Measurements from ENCODE around the gene SNX14.

The SNX14 gene

GRCh38 chr6:85482206-85482904, 111.3 kb downstream of the SNX14 start:
- peaks cover 0 to 6% of the 10 kb centered on the region in 2 donors for H3K36me3 ChIP-seq (ENCODE audit: control insufficient read depth in 2 of 2, insufficient read depth in 2 of 2, low read length in 2 of 2)
- H3K27ac ChIP-seq (ENCODE audit: low read length): peak overlapping the region; percentile 31
- no peaks in the 10 kb centered on the region for H3K9me3 ChIP-seq (ENCODE audit: control insufficient read depth in 2 of 2, low read length in 2 of 2)
- peak overlapping the region; percentile 15 to 54 for H3K4me3 ChIP-seq (ENCODE audit: low read length in 2 of 2)
- H3K4me1 ChIP-seq (ENCODE audit: control insufficient read depth, insufficient read depth, low read length): peaks cover 8% of the 10 kb centered on the region
- H3K27me3 ChIP-seq (ENCODE audit: control insufficient read depth in 1 of 2, insufficient read depth in 2 of 2, low read length in 2 of 2): no peaks in the 10 kb centered on the region
- H3K9ac ChIP-seq (ENCODE audit: low read length in 2 of 2): peak overlapping the region in 1 of 2 donors; percentile 21

GRCh38 chr6:85479208-85479607, 114.5 kb downstream of the SNX14 start:
- Histone ChIP-seq H3K4me1 (ENCODE audit: control insufficient read depth, insufficient read depth, low read length) (peaks cover 8% of the 10 kb centered on the region), H3K9me3 (ENCODE audit: control insufficient read depth in 2 of 2, low read length in 2 of 2) (peaks cover 0 to 4% of the 10 kb centered on the region in 2 donors), H3K9ac (ENCODE audit: low read length in 2 of 2) (no peak overlapping the region), H3K27me3 (ENCODE audit: control insufficient read depth in 1 of 2, insufficient read depth in 2 of 2, low read length in 2 of 2) (no peaks in the 10 kb centered on the region), H3K27ac (ENCODE audit: low read length) (no peak overlapping the region), H3K36me3 (ENCODE audit: control insufficient read depth in 2 of 2, insufficient read depth in 2 of 2, low read length in 2 of 2) (peaks cover 4 to 7% of the 10 kb centered on the region in 2 donors), H3K4me3 (ENCODE audit: low read length in 2 of 2) (no peak overlapping the region)

- Histone ChIP-seq H3K27ac (ENCODE audit: low read length) (no peak overlapping the region), H3K36me3 (ENCODE audit: control insufficient read depth in 2 of 2, insufficient read depth in 2 of 2, low read length in 2 of 2) (peaks cover 6 to 7% of the 10 kb centered on the region in 2 donors), H3K4me3 (ENCODE audit: low read length in 2 of 2) (no peak overlapping the region), H3K27me3 (ENCODE audit: control insufficient read depth in 1 of 2, insufficient read depth in 2 of 2, low read length in 2 of 2) (no peaks in the 10 kb centered on the region), H3K4me1 (ENCODE audit: control insufficient read depth, insufficient read depth, low read length) (peaks cover 2% of the 10 kb centered on the region), H3K9me3 (ENCODE audit: control insufficient read depth in 2 of 2, low read length in 2 of 2) (peaks cover 0 to 4% of the 10 kb centered on the region in 2 donors), H3K9ac (ENCODE audit: low read length in 2 of 2) (no peak overlapping the region)
Observed at GRCh38 chr6:85476532-85476931, 117.1 kb downstream of the SNX14 start.

GRCh38 chr6:85473748-85474147, 119.9 kb downstream of the SNX14 start:
- no peak overlapping the region for H3K27ac ChIP-seq (ENCODE audit: low read length)
- H3K9me3 ChIP-seq (ENCODE audit: control insufficient read depth in 2 of 2, low read length in 2 of 2): peaks cover 0 to 4% of the 10 kb centered on the region in 2 donors
- H3K27me3 ChIP-seq (ENCODE audit: control insufficient read depth in 1 of 2, insufficient read depth in 2 of 2, low read length in 2 of 2): no peaks in the 10 kb centered on the region
- peaks cover 2% of the 10 kb centered on the region for H3K4me1 ChIP-seq (ENCODE audit: control insufficient read depth, insufficient read depth, low read length)
- H3K9ac ChIP-seq (ENCODE audit: low read length in 2 of 2): no peak overlapping the region
- peaks cover 2 to 7% of the 10 kb centered on the region in 2 donors for H3K36me3 ChIP-seq (ENCODE audit: control insufficient read depth in 2 of 2, insufficient read depth in 2 of 2, low read length in 2 of 2)
- H3K4me3 ChIP-seq (ENCODE audit: low read length in 2 of 2): no peak overlapping the region

GRCh38 chr6:85472744-85473143, 120.9 kb downstream of the SNX14 start:
- no peak overlapping the region for H3K9ac ChIP-seq (ENCODE audit: low read length in 2 of 2)

GRCh38 chr6:85470023-85470410, 123.6 kb downstream of the SNX14 start:
- Histone ChIP-seq H3K27ac (ENCODE audit: low read length) (no peak overlapping the region), H3K9ac (ENCODE audit: low read length in 2 of 2) (no peak overlapping the region), H3K9me3 (ENCODE audit: control insufficient read depth in 2 of 2, low read length in 2 of 2) (no peaks in the 10 kb centered on the region), H3K4me1 (ENCODE audit: control insufficient read depth, insufficient read depth, low read length) (peaks cover 2% of the 10 kb centered on the region), H3K36me3 (ENCODE audit: control insufficient read depth in 2 of 2, insufficient read depth in 2 of 2, low read length in 2 of 2) (peaks cover 0 to 6% of the 10 kb centered on the region in 2 donors), H3K4me3 (ENCODE audit: low read length in 2 of 2) (no peak overlapping the region), H3K27me3 (ENCODE audit: control insufficient read depth in 1 of 2, insufficient read depth in 2 of 2, low read length in 2 of 2) (no peaks in the 10 kb centered on the region)

More at GRCh38 chr6:85472744-85473143, 120.9 kb downstream of the SNX14 start:
- Histone ChIP-seq H3K27me3 (ENCODE audit: control insufficient read depth in 1 of 2, insufficient read depth in 2 of 2, low read length in 2 of 2) (no peaks in the 10 kb centered on the region), H3K4me1 (ENCODE audit: control insufficient read depth, insufficient read depth, low read length) (peaks cover 2% of the 10 kb centered on the region), H3K4me3 (ENCODE audit: low read length in 2 of 2) (no peak overlapping the region), H3K27ac (ENCODE audit: low read length) (no peak overlapping the region), H3K36me3 (ENCODE audit: control insufficient read depth in 2 of 2, insufficient read depth in 2 of 2, low read length in 2 of 2) (peaks cover 6 to 7% of the 10 kb centered on the region in 2 donors), H3K9me3 (ENCODE audit: control insufficient read depth in 2 of 2, low read length in 2 of 2) (peaks cover 0 to 4% of the 10 kb centered on the region in 2 donors)

- Histone ChIP-seq H3K4me3 (ENCODE audit: low read length in 2 of 2) (no peak overlapping the region), H3K27ac (ENCODE audit: low read length) (no peak overlapping the region), H3K27me3 (ENCODE audit: control insufficient read depth in 1 of 2, insufficient read depth in 2 of 2, low read length in 2 of 2) (no peaks in the 10 kb centered on the region), H3K4me1 (ENCODE audit: control insufficient read depth, insufficient read depth, low read length) (peaks cover 6% of the 10 kb centered on the region), H3K36me3 (ENCODE audit: control insufficient read depth in 2 of 2, insufficient read depth in 2 of 2, low read length in 2 of 2) (peaks cover 0 to 6% of the 10 kb centered on the region in 2 donors), H3K9me3 (ENCODE audit: control insufficient read depth in 2 of 2, low read length in 2 of 2) (no peaks in the 10 kb centered on the region), H3K9ac (ENCODE audit: low read length in 2 of 2) (no peak overlapping the region)
Observed at GRCh38 chr6:85469276-85470022, 124.2 kb downstream of the SNX14 start.

GRCh38 chr6:85468326-85468725, 125.3 kb downstream of the SNX14 start:
- H3K36me3 ChIP-seq (ENCODE audit: control insufficient read depth in 2 of 2, insufficient read depth in 2 of 2, low read length in 2 of 2): peaks cover 0 to 5% of the 10 kb centered on the region in 2 donors
- no peaks in the 10 kb centered on the region for H3K9me3 ChIP-seq (ENCODE audit: control insufficient read depth in 2 of 2, low read length in 2 of 2)
- H3K27ac ChIP-seq (ENCODE audit: low read length): no peak overlapping the region
- H3K9ac ChIP-seq (ENCODE audit: low read length in 2 of 2): no peak overlapping the region
- no peak overlapping the region for H3K4me3 ChIP-seq (ENCODE audit: low read length in 2 of 2)
- peaks cover 6% of the 10 kb centered on the region for H3K4me1 ChIP-seq (ENCODE audit: control insufficient read depth, insufficient read depth, low read length)
- H3K27me3 ChIP-seq (ENCODE audit: control insufficient read depth in 1 of 2, insufficient read depth in 2 of 2, low read length in 2 of 2): no peaks in the 10 kb centered on the region

GRCh38 chr6:85465762-85466161, 127.9 kb downstream of the SNX14 start:
- H3K27me3 ChIP-seq (ENCODE audit: control insufficient read depth in 1 of 2, insufficient read depth in 2 of 2, low read length in 2 of 2): no peaks in the 10 kb centered on the region
- peaks cover 0 to 4% of the 10 kb centered on the region in 2 donors for H3K36me3 ChIP-seq (ENCODE audit: control insufficient read depth in 2 of 2, insufficient read depth in 2 of 2, low read length in 2 of 2)
- peaks cover 22% of the 10 kb centered on the region for H3K4me1 ChIP-seq (ENCODE audit: control insufficient read depth, insufficient read depth, low read length)
- H3K9ac ChIP-seq (ENCODE audit: low read length in 2 of 2): no peak overlapping the region
- no peak overlapping the region for H3K4me3 ChIP-seq (ENCODE audit: low read length in 2 of 2)
- H3K27ac ChIP-seq (ENCODE audit: low read length): no peak overlapping the region
- no peaks in the 10 kb centered on the region for H3K9me3 ChIP-seq (ENCODE audit: control insufficient read depth in 2 of 2, low read length in 2 of 2)

- H3K27ac ChIP-seq (ENCODE audit: low read length): no peak overlapping the region
- H3K9me3 ChIP-seq (ENCODE audit: control insufficient read depth in 2 of 2, low read length in 2 of 2): no peaks in the 10 kb centered on the region
- H3K4me1 ChIP-seq (ENCODE audit: control insufficient read depth, insufficient read depth, low read length): peaks cover 27% of the 10 kb centered on the region
- H3K27me3 ChIP-seq (ENCODE audit: control insufficient read depth in 1 of 2, insufficient read depth in 2 of 2, low read length in 2 of 2): no peaks in the 10 kb centered on the region
- peak overlapping the region in 1 of 2 donors; percentile 15 for H3K4me3 ChIP-seq (ENCODE audit: low read length in 2 of 2)
- peaks cover 0 to 4% of the 10 kb centered on the region in 2 donors for H3K36me3 ChIP-seq (ENCODE audit: control insufficient read depth in 2 of 2, insufficient read depth in 2 of 2, low read length in 2 of 2)
- peak overlapping the region in 1 of 2 donors; percentile 1 for H3K9ac ChIP-seq (ENCODE audit: low read length in 2 of 2)
Observed at GRCh38 chr6:85464722-85465150, 128.9 kb downstream of the SNX14 start.

All from stomach smooth muscle (tissue), 2 donors.